Stomach smooth muscle (tissue), 2 donors: Measurements from ENCODE around the gene CTRL.

Source experiments
- H3K27ac ChIP-seq: one replicate; pipeline ENCODE4 v1.7.0; 2013; ENCODE audit warnings: mild to moderate bottlenecking, low read length, inconsistent platforms
- H3K27me3 ChIP-seq, 2 donors: one replicate each; pipeline ENCODE4 v1.7.0; 2013; ENCODE audit warnings: low read length in 2 of 2; ENCODE audit not compliant: insufficient read depth in 2 of 2, control insufficient read depth in 1 of 2
- H3K36me3 ChIP-seq, 2 donors: one replicate each; pipeline ENCODE4 v1.7.0; 2013; ENCODE audit warnings: low read length in 2 of 2; ENCODE audit not compliant: control insufficient read depth in 2 of 2, insufficient read depth in 2 of 2
- H3K4me1 ChIP-seq: one replicate; pipeline ENCODE4 v1.7.0; 2013; ENCODE audit warnings: low read length; ENCODE audit not compliant: control insufficient read depth, insufficient read depth
- H3K4me3 ChIP-seq, 2 donors: one replicate each; pipeline ENCODE4 v1.7.0; 2013; ENCODE audit warnings: low read length in 2 of 2
- H3K9ac ChIP-seq, 2 donors: one replicate each; pipeline ENCODE4 v1.7.0; 2013; ENCODE audit warnings: low read length in 2 of 2, mild to moderate bottlenecking in 1 of 2
- H3K9me3 ChIP-seq, 2 donors: one replicate each; pipeline ENCODE4 v1.7.0; 2013; ENCODE audit warnings: low read length in 2 of 2; ENCODE audit not compliant: control insufficient read depth in 2 of 2
- donor health status: healthy.
- donor health status: Pancreatic carcinoma.

CTRL gene

GRCh38 chr16:67961551-67961957, 29.9 kb upstream of the CTRL start:
- Histone ChIP-seq H3K27ac (peak overlapping the region; percentile 49), H3K9me3 (no peaks in the 10 kb centered on the region), H3K9ac (no peak overlapping the region), H3K4me3 (no peak overlapping the region), H3K4me1 (peaks cover 71% of the 10 kb centered on the region), H3K27me3 (no peaks in the 10 kb centered on the region), H3K36me3 (peaks cover 46 to 59% of the 10 kb centered on the region in 2 donors)

- peak overlapping the region in 1 of 2 donors; percentile 36 for H3K9ac ChIP-seq
- no peaks in the 10 kb centered on the region for H3K9me3 ChIP-seq
- peaks cover 53% of the 10 kb centered on the region for H3K4me1 ChIP-seq
- H3K4me3 ChIP-seq = peak overlapping the region in 1 of 2 donors; percentile 22
- peaks cover 52 to 66% of the 10 kb centered on the region in 2 donors for H3K36me3 ChIP-seq
- peak overlapping the region; percentile 46 for H3K27ac ChIP-seq
- no peaks in the 10 kb centered on the region for H3K27me3 ChIP-seq
Observed at GRCh38 chr16:67959536-67960329, 28.1 kb upstream of the CTRL start.

- Histone ChIP-seq H3K4me3 (no peak overlapping the region), H3K27ac (no peak overlapping the region), H3K36me3 (peaks cover 62 to 67% of the 10 kb centered on the region in 2 donors), H3K9ac (no peak overlapping the region), H3K27me3 (no peaks in the 10 kb centered on the region), H3K4me1 (peaks cover 39% of the 10 kb centered on the region), H3K9me3 (no peaks in the 10 kb centered on the region)
Observed at GRCh38 chr16:67957622-67958021, 26.0 kb upstream of the CTRL start.

DNA sequence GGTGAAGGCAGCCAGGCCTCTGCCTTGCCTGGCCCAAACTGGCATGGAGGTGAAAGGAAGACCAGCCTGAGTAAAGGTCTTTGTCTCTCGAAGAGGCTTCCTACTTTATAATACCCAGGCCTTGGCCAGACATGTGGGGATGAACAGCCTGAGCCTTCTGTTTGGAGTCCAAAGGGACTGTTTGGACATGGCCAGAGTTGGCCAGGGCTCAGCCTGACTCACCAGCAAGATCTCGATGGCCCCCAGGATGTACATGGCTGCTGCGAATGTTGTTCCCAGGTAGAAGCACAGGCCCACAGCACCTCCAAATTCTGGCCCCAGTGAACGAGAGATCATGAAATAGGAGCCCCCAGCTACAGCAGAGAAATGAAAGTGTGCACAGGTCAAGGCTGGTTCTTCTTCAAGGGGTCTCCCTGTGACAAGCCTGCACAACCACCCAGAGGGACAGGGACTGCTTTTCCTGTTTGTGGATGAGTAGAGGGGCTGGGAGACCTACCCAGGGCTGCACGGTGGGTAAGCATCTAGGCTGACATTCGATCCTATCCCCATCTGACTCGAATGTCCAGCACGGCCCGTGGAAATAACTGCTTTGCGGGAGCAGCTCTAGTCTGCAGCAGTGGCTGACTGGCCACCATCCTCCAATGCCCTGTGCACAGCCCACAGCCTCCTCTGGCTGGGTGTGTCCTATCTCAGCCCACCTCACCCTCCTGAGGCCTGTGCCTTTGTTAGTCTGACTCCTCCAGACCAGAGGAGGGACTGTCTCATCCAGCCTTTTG, 22.9 kb upstream of the CTRL start:
- peaks cover 28% of the 10 kb centered on the region for H3K4me1 ChIP-seq
- H3K9ac ChIP-seq = no peak overlapping the region
- no peak overlapping the region for H3K4me3 ChIP-seq
- peak overlapping the region; percentile 11 for H3K27ac ChIP-seq
- H3K9me3 ChIP-seq = no peaks in the 10 kb centered on the region
- H3K36me3 ChIP-seq = peaks cover 53 to 62% of the 10 kb centered on the region in 2 donors
- H3K27me3 ChIP-seq = no peaks in the 10 kb centered on the region

DNA sequence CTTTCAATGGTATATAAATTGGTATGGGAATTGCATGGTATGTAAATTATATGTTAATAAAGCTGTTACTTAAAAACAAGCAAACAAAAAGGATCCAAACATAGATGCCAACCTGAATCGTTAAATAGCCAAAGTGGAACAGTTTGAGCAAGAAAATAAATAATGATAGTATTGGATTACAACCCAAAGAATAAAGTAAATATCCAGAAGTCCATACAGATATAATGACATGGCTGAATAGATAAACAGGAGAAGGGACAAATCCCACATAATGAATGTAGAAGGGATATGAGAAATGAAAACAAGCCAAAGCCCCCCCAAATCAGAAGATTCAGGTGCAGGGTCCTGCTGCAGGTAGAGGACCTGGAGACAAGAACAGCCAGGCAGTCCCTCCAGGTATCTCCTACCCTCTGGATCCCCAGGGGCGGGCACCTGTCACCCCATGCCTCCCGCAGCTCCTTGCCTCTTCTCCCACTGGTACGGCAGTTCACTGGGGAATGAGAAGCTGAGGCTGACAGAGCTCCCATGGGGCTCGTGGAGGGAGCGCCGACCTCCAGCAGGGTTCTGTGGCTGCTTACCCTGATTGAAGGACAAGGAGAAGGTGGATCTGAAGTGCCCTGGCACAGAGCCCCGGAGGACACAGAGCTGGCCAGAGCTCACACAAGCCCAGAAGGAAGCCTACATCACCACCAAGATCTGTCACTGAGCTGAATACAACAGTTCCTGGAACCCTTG, 22.1 kb upstream of the CTRL start:
- H3K4me1 ChIP-seq = peaks cover 23% of the 10 kb centered on the region
- no peak overlapping the region for H3K9ac ChIP-seq
- H3K9me3 ChIP-seq = no peaks in the 10 kb centered on the region
- no peak overlapping the region for H3K4me3 ChIP-seq
- H3K27me3 ChIP-seq = no peaks in the 10 kb centered on the region
- H3K36me3 ChIP-seq = peaks cover 53 to 59% of the 10 kb centered on the region in 2 donors
- H3K27ac ChIP-seq = peak overlapping the region; percentile 11

GRCh38 chr16:67951485-67951884, 19.8 kb upstream of the CTRL start:
- Histone ChIP-seq H3K36me3 (peaks cover 64% of the 10 kb centered on the region in 2 donors), H3K9me3 (no peaks in the 10 kb centered on the region), H3K9ac (peak overlapping the region in 1 of 2 donors; percentile 42), H3K4me3 (no peak overlapping the region), H3K27ac (peak overlapping the region; percentile 66), H3K27me3 (no peaks in the 10 kb centered on the region), H3K4me1 (peaks cover 20% of the 10 kb centered on the region)

DNA sequence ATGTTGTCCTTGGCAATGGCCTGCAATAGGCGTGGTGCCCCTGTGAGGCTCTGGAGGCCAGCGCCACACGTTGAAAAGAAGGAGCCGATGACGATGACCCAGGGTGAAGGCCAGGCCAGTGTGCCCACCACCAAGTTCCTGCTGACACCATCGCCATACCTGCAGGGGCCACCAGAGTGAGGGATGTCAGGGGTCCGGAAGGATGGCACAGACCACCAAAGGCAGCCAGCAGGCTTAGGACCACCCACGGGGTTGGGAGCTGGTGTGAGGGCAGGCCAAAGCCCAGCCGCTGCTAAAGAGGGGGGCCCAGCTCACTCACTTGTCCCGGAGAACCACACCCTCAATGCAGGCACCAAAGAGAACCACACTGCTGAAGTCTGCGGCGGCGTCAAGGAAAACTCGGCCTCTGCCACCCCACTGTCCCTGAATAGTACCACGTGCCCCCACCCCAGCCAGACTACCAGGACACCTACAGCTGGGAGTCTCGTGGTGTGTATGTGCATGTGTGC, 18.7 kb upstream of the CTRL start:
- H3K9me3 ChIP-seq = no peaks in the 10 kb centered on the region
- no peaks in the 10 kb centered on the region for H3K27me3 ChIP-seq
- peaks cover 72 to 75% of the 10 kb centered on the region in 2 donors for H3K36me3 ChIP-seq
- no peak overlapping the region for H3K4me3 ChIP-seq
- peaks cover 25% of the 10 kb centered on the region for H3K4me1 ChIP-seq
- no peak overlapping the region for H3K27ac ChIP-seq
- H3K9ac ChIP-seq = no peak overlapping the region

DNA sequence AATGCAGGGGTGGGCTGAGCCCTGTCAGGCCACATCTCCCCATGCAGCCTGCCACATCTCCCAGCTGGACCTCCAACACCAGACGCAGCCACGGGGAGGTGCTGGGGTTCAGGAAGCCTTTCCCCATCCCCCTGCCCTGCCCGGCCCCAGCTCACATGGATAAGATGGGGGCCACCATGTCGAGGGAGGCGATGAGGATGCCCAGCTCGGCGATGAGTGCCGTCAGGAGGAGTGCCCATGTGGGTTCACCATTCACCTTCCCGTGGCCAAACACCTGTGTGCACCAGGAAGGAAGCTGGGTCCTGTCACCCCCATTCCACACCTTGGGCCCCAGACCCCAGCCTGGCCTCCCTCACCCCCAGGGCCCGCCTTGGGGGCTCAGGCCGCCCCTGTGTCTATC, 18.0 kb upstream of the CTRL start:
- Histone ChIP-seq H3K27me3 (no peaks in the 10 kb centered on the region), H3K36me3 (peaks cover 74 to 76% of the 10 kb centered on the region in 2 donors), H3K4me1 (peaks cover 31% of the 10 kb centered on the region), H3K4me3 (no peak overlapping the region), H3K9ac (no peak overlapping the region), H3K27ac (no peak overlapping the region), H3K9me3 (no peaks in the 10 kb centered on the region)

- Histone ChIP-seq H3K9me3 (no peaks in the 10 kb centered on the region), H3K36me3 (peaks cover 68 to 69% of the 10 kb centered on the region in 2 donors), H3K4me3 (no peak overlapping the region), H3K27ac (peak overlapping the region; percentile 18), H3K27me3 (no peaks in the 10 kb centered on the region), H3K4me1 (peaks cover 44% of the 10 kb centered on the region), H3K9ac (no peak overlapping the region)
Observed at GRCh38 chr16:67948015-67948414, 16.4 kb upstream of the CTRL start.

- H3K27me3 ChIP-seq = no peaks in the 10 kb centered on the region
- H3K9ac ChIP-seq = no peak overlapping the region
- peaks cover 75 to 78% of the 10 kb centered on the region in 2 donors for H3K36me3 ChIP-seq
Observed at GRCh38 chr16:67946966-67947558, 15.4 kb upstream of the CTRL start.

More at GRCh38 chr16:67946966-67947558, 15.4 kb upstream of the CTRL start:
- no peak overlapping the region for H3K4me3 ChIP-seq
- peaks cover 49% of the 10 kb centered on the region for H3K4me1 ChIP-seq
- H3K27ac ChIP-seq = peak overlapping the region; percentile 18
- H3K9me3 ChIP-seq = no peaks in the 10 kb centered on the region
